OCI-LY3 (cell line): ENCODE results near the gene SLC5A10.
"Not testable (repeated sequence)": the region's sequence is repeated elsewhere in the genome, so short reads cannot be mapped to it uniquely, and the experiment has no call there.

Experiments
- H2AFZ ChIP-seq: fragments of 200-600, 300-600 bp; shearing (Covaris generic); 2 replicates; pipeline ENCODE4 v1.6.0; 2014; ENCODE audit warnings: antibody characterized with exemption, low read depth, low read length
- H3K27ac ChIP-seq: fragments of 200-600, 300-600 bp; sonication (generic); 2 replicates; pipeline ENCODE4 v1.5.1; 2014; ENCODE audit warnings: mild to moderate bottlenecking, low read length, moderate library complexity, mixed read lengths
- H3K27me3 ChIP-seq: fragments of 200-600, 300-600 bp; sonication (generic); 2 replicates; pipeline ENCODE4 v1.6.1; 2014; ENCODE audit warnings: low read depth, low read length, mixed read lengths
- H3K36me3 ChIP-seq: fragments of 200-600, 300-600 bp; sonication (generic); replicated peaks from 2 replicates; pipeline ENCODE3; 2014; ENCODE audit warnings: low read depth, low read length, mixed read lengths
- H3K4me1 ChIP-seq: fragments of 300-600, 200-600 bp; sonication (generic); 2 replicates; pipeline ENCODE4 v1.6.1; 2014; ENCODE audit warnings: low read length, mixed read lengths
- H3K4me2 ChIP-seq: fragments of 200-600, 300-600 bp; sonication (generic); 2 replicates; pipeline ENCODE4 v1.6.1; 2014; ENCODE audit warnings: low read length, mixed read lengths
- H3K4me3 ChIP-seq: fragments of 300-600, 200-600 bp; sonication (generic); 2 replicates; pipeline ENCODE4 v1.5.1; 2014; ENCODE audit warnings: antibody characterized with exemption, mild to moderate bottlenecking, low read length, moderate library complexity
- H3K79me2 ChIP-seq: fragments of 300-600, 200-600 bp; shearing (Covaris generic); 2 replicates; pipeline ENCODE4 v1.6.1; 2014; ENCODE audit warnings: mild to moderate bottlenecking, low read length, mixed read lengths
- H3K9ac ChIP-seq: fragments of 300-600, 200-600 bp; shearing (Covaris generic); 2 replicates; pipeline ENCODE4 v1.6.0; 2014; ENCODE audit warnings: mild to moderate bottlenecking, low read length, moderate library complexity
- H3K9me3 ChIP-seq: fragments of 200-600, 300-600 bp; shearing (Covaris generic); 2 replicates; pipeline ENCODE4 v1.6.1; 2014; ENCODE audit warnings: low read length, mixed read lengths; ENCODE audit not compliant: insufficient read depth
- H4K20me1 ChIP-seq: fragments of 200-600, 300-600 bp; sonication (generic); 2 replicates; pipeline ENCODE4 v1.6.1; 2016; ENCODE audit warnings: low read length, mixed read lengths; ENCODE audit not compliant: insufficient read depth
- EZH2phosphoT487 ChIP-seq: fragments of 200-600 bp; shearing (Covaris generic); IDR thresholded peaks from 2 replicates; pipeline ENCODE4 v1.6.1; 2018; ENCODE audit warnings: antibody characterized with exemption, mixed run types, low read depth
- TF ChIP-seq, protein P1 (sequence below): fragments of 200-600, 300-600 bp; sonication (generic); IDR thresholded peaks from 2 replicates; pipeline ENCODE4 v1.5.1; 2014; ENCODE audit warnings: antibody characterized with exemption, low read length, low read depth

Gene SLC5A10

GRCh38 chr17:18950944-18951905, 740 bp upstream of the SLC5A10 start:
- TF ChIP-seq, protein P1, sequence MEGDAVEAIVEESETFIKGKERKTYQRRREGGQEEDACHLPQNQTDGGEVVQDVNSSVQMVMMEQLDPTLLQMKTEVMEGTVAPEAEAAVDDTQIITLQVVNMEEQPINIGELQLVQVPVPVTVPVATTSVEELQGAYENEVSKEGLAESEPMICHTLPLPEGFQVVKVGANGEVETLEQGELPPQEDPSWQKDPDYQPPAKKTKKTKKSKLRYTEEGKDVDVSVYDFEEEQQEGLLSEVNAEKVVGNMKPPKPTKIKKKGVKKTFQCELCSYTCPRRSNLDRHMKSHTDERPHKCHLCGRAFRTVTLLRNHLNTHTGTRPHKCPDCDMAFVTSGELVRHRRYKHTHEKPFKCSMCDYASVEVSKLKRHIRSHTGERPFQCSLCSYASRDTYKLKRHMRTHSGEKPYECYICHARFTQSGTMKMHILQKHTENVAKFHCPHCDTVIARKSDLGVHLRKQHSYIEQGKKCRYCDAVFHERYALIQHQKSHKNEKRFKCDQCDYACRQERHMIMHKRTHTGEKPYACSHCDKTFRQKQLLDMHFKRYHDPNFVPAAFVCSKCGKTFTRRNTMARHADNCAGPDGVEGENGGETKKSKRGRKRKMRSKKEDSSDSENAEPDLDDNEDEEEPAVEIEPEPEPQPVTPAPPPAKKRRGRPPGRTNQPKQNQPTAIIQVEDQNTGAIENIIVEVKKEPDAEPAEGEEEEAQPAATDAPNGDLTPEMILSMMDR: no peak
- TF ChIP-seq EZH2phosphoT487: no peak
- Histone ChIP-seq H3K4me2 (no peak overlapping the region), H3K36me3 (no peaks in the 10 kb centered on the region), H3K9me3 (no peaks in the 10 kb centered on the region), H4K20me1 (no peaks in the 10 kb centered on the region), H3K4me3 (no peak overlapping the region), H3K4me1 (no peaks in the 10 kb centered on the region), H3K79me2 (no peaks in the 10 kb centered on the region), H3K27ac (no peak overlapping the region), H2AFZ (no peak overlapping the region), H3K27me3 (no peaks in the 10 kb centered on the region), H3K9ac (no peak overlapping the region)

- Histone ChIP-seq H4K20me1 (no peaks in the 10 kb centered on the region), H3K79me2 (no peaks in the 10 kb centered on the region), H3K4me1 (no peaks in the 10 kb centered on the region), H3K9me3 (no peaks in the 10 kb centered on the region), H3K9ac (no peak overlapping the region), H3K4me3 (no peak overlapping the region), H3K36me3 (no peaks in the 10 kb centered on the region), H3K4me2 (no peak overlapping the region), H3K27me3 (no peaks in the 10 kb centered on the region), H2AFZ (no peak overlapping the region), H3K27ac (no peak overlapping the region)
- TF ChIP-seq EZH2phosphoT487: no peak
- TF ChIP-seq, protein P1: no peak
Observed at GRCh38 chr17:18953231-18953728, 1.3 kb downstream of the SLC5A10 start.

DNA sequence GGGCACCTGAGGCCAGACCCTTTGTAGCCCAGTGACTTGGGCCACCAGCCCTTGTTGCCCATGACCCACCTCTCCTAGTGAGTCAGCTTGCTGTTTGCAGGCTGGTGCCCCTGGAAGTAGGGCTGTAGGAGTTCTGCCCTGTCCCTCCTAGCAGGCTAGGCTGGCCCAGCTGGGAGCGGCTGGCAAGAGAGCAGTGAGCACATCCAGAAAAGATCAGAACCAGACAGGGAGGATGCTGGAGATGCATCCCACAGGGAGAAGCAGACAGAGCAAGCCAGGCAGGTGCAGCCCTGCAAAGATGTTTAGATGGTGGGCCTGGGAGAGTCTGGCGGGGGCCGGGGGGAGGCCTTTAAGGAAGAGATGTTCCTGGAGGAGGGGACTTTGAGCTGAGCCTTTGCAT, 2.4 kb downstream of the SLC5A10 start:
- H2AFZ ChIP-seq: no peak overlapping the region
- no peaks in the 10 kb centered on the region for H3K27me3 ChIP-seq
- no peaks in the 10 kb centered on the region for H3K36me3 ChIP-seq
- no peak overlapping the region for H3K27ac ChIP-seq
- no peak overlapping the region for H3K9ac ChIP-seq
- TF ChIP-seq, protein P1: no peak
- TF ChIP-seq EZH2phosphoT487: no peak
- no peak overlapping the region for H3K4me3 ChIP-seq
- no peaks in the 10 kb centered on the region for H4K20me1 ChIP-seq
- no peak overlapping the region for H3K4me2 ChIP-seq
- no peaks in the 10 kb centered on the region for H3K9me3 ChIP-seq
- H3K79me2 ChIP-seq: no peaks in the 10 kb centered on the region
- H3K4me1 ChIP-seq: no peaks in the 10 kb centered on the region

DNA sequence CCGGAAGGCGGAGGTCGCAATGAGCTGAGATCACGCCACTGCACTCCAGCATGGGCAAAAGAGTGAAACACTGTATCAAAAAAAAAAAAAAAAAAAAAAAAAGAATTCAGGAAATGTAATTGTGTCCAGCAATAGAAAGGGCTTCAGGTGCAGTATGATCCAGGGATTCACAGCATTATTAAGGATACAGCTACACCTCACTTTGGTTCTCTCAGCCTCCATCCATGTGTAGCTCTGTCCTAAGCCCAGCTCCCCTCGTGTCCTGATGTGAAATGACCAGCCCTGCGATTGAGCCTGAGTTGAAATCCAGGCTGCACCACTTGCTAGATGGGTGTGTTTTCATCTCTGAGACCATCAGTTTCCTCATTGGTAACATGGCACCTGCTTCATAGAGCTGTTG, 3.0 kb downstream of the SLC5A10 start:
- TF ChIP-seq EZH2phosphoT487: no peak
- TF ChIP-seq, protein P1: no peak
- H3K27me3 ChIP-seq: no peaks in the 10 kb centered on the region
- no peaks in the 10 kb centered on the region for H4K20me1 ChIP-seq
- H3K27ac ChIP-seq: no peak overlapping the region
- H3K79me2 ChIP-seq: no peaks in the 10 kb centered on the region
- H3K4me1 ChIP-seq: no peaks in the 10 kb centered on the region
- no peak overlapping the region for H3K4me2 ChIP-seq
- no peak overlapping the region for H3K4me3 ChIP-seq
- H3K36me3 ChIP-seq: no peaks in the 10 kb centered on the region
- no peak overlapping the region for H2AFZ ChIP-seq
- no peak overlapping the region for H3K9ac ChIP-seq
- no peaks in the 10 kb centered on the region for H3K9me3 ChIP-seq

DNA sequence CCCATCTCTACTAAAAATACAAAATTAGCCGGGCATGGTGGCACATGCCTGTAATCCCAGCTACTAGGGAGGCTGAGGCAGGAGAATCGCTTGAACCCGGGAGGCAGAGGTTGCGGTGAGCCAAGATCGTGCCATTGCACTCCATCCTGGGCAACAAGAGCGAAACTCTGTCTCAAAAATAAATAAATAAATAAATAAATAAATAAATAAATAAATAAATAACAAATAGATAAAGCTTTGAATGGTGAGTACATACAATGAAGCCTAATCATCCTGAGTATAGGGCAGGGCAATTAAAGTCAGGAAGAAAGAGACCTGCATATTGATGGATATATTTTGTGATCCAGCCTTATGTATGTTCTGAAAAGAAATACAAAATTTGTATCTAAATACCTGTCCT, 4.1 kb downstream of the SLC5A10 start:
- not testable (repeated sequence) for H4K20me1 ChIP-seq, H3K79me2 ChIP-seq, H3K9ac ChIP-seq, H3K27ac ChIP-seq, H3K4me1 ChIP-seq, H3K4me3 ChIP-seq, H3K36me3 ChIP-seq, H2AFZ ChIP-seq, H3K4me2 ChIP-seq, H3K9me3 ChIP-seq, H3K27me3 ChIP-seq
